HEK293 (cell line): ENCODE data around the gene ACHE.
"Not testable (repeated sequence)": the region's sequence is repeated elsewhere in the genome, so short reads cannot be mapped to it uniquely, and the experiment has no call there.

ENCODE experiments used
- CTCF ChIA-PET: fragments of 350-600 bp; formaldehyde crosslinking; extraction: SDS; loops from one replicate; lab custom pipeline; 2021; ENCODE audit warnings: antibody characterized with exemption; lab: Yijun Ruan, JAX
- POLR2A ChIA-PET: fragments of 300-600 bp; formaldehyde crosslinking; extraction: SDS; loops from one replicate; lab custom pipeline; 2020; ENCODE audit warnings: antibody characterized with exemption, inconsistent platforms; lab: Yijun Ruan, JAX
- H3K27ac ChIP-seq: fragments of 200-500 bp; sonication (Bioruptor generic); 2 replicates; pipeline ENCODE4 v1.5.1; 2014; ENCODE audit warnings: low read depth, low read length, control low read depth, inconsistent platforms; ENCODE audit errors: extremely low read depth
- H3K36me3 ChIP-seq, 2 experiments: fragments of 200-500 bp in 1 of 2; sonication (Bioruptor generic) in 1 of 2; 1 replicate in 1 of 2; 2 replicates in 1 of 2; pipeline ENCODE4 v1.5.1; 2014 to 2017; ENCODE audit warnings: inconsistent platforms in 2 of 2, low read length in 2 of 2; ENCODE audit not compliant: control insufficient read depth in 2 of 2, insufficient read depth in 1 of 2
- H3K4me1 ChIP-seq: fragments of 200-500 bp; sonication (Bioruptor generic); 2 replicates; pipeline ENCODE4 v1.5.1; 2014; ENCODE audit warnings: mild to moderate bottlenecking, low read length, inconsistent platforms; ENCODE audit not compliant: control insufficient read depth, insufficient read depth
- H3K4me3 ChIP-seq: 2 replicates; pipeline ENCODE4 v1.5.1; 2011; ENCODE audit warnings: low read depth, mild to moderate bottlenecking, control low read depth, low read length, moderate library complexity
- H3K9me3 ChIP-seq: fragments of 200-500 bp; sonication (Bioruptor generic); 2 replicates; pipeline ENCODE4 v1.5.1; 2014; ENCODE audit warnings: low read depth, low read length, inconsistent platforms; ENCODE audit not compliant: control insufficient read depth, insufficient read depth
- FEZF1 ChIP-seq: fragments of 450-650 bp; formaldehyde crosslinking; IDR thresholded peaks from 2 replicates; pipeline ENCODE4 v1.5.1; 2016; ENCODE audit warnings: missing biosample characterization, missing genetic modification characterization
- HOXA7 ChIP-seq: sonication (generic); formaldehyde crosslinking; IDR thresholded peaks from 2 replicates; pipeline ENCODE4 v1.8.1; 2022; ENCODE audit warnings: missing genetic modification reagents, borderline replicate concordance
- KLF1 ChIP-seq: fragments of 450-650 bp; formaldehyde crosslinking; IDR thresholded peaks from 2 replicates; pipeline ENCODE4 v1.5.1; 2016; ENCODE audit warnings: missing biosample characterization, missing genetic modification characterization
- MEIS1 ChIP-seq: sonication (generic); formaldehyde crosslinking; IDR thresholded peaks from 2 replicates; pipeline ENCODE4 v1.8.1; 2022; ENCODE audit warnings: missing genetic modification reagents, mild to moderate bottlenecking, borderline replicate concordance
- MZF1 ChIP-seq: fragments of 450-650 bp; formaldehyde crosslinking; IDR thresholded peaks from 2 replicates; pipeline ENCODE4 v1.5.1; 2017; ENCODE audit warnings: missing biosample characterization, missing genetic modification characterization, borderline replicate concordance
- ZBTB1 ChIP-seq: fragments of 450-650 bp; formaldehyde crosslinking; IDR thresholded peaks from 2 replicates; pipeline ENCODE4 v1.5.1; 2016; ENCODE audit warnings: missing biosample characterization, missing genetic modification characterization
- ZBTB17 ChIP-seq: fragments of 450-650 bp; formaldehyde crosslinking; IDR thresholded peaks from 2 replicates; pipeline ENCODE4 v1.5.1; 2016; ENCODE audit warnings: missing biosample characterization, missing genetic modification characterization
- ZNF23 ChIP-seq: fragments of 450-650 bp; formaldehyde crosslinking; IDR thresholded peaks from 2 replicates; pipeline ENCODE4 v1.5.1; 2016; ENCODE audit warnings: missing biosample characterization, missing genetic modification characterization, borderline replicate concordance
- ZNF366 ChIP-seq: fragments of 450-650 bp; formaldehyde crosslinking; conservative IDR thresholded peaks from 2 replicates; pipeline ENCODE4 v1.5.1; 2016; ENCODE audit warnings: missing biosample characterization, missing genetic modification characterization
- ZNF549 ChIP-seq: fragments of 450-650 bp; IDR thresholded peaks from 2 replicates; pipeline ENCODE4 v1.5.1; 2018; ENCODE audit warnings: missing biosample characterization, missing genetic modification characterization, mild to moderate bottlenecking, inconsistent platforms, moderate library complexity
- ZNF624 ChIP-seq: fragments of 450-650 bp; formaldehyde crosslinking; IDR thresholded peaks from 2 replicates; pipeline ENCODE4 v1.5.1; 2017; ENCODE audit warnings: missing biosample characterization, missing genetic modification characterization
- ZNF777 ChIP-seq: fragments of 450-650 bp; formaldehyde crosslinking; IDR thresholded peaks from 2 replicates; pipeline ENCODE4 v1.5.1; 2017; ENCODE audit warnings: missing biosample characterization, missing genetic modification characterization, borderline replicate concordance
- ZNF830 ChIP-seq: fragments of 450-650 bp; IDR thresholded peaks from 2 replicates; pipeline ENCODE4 v1.5.0; 2018; ENCODE audit warnings: missing biosample characterization, missing genetic modification characterization, low read depth, mild to moderate bottlenecking, moderate library complexity
- ZSCAN23 ChIP-seq: fragments of 450-650 bp; formaldehyde crosslinking; IDR thresholded peaks from 2 replicates; pipeline ENCODE4 v1.5.1; 2016; ENCODE audit warnings: missing biosample characterization, missing genetic modification characterization
- TF ChIP-seq, protein P1 (sequence below): fragments of 450-650 bp; formaldehyde crosslinking; IDR thresholded peaks from 2 replicates; pipeline ENCODE4 v1.5.1; 2017; ENCODE audit warnings: missing biosample characterization, mild to moderate bottlenecking, missing genetic modification characterization, moderate library complexity
- TF ChIP-seq, protein P2 (sequence below): fragments of 450-650 bp; formaldehyde crosslinking; conservative IDR thresholded peaks from 2 replicates; pipeline ENCODE4 v1.5.1; 2016; ENCODE audit warnings: low read depth, missing biosample characterization, missing genetic modification characterization

Gene ACHE

DNA sequence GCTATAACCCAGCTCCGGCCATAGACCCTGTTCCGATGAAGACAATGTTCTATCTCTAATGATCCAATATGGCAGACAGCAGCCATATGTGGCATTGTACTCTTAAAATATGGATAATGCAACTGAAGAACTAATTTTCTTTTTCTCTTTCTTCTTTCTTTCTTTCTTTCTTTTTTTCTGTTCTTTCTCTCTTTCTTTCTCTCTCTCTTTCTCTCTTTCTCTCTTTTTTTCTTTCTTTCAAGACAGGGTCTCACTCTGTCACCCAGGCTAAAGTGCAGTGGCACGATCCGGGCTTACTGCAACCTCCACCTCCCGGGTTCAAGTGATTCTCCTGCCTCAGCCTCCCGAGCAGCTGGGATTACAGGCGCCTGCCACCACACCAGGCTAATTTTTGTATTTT lies 40.5 kb upstream of the ACHE start:
- H3K4me3 ChIP-seq, H3K9me3 ChIP-seq, POLR2A ChIA-PET, CTCF ChIA-PET, H3K36me3 ChIP-seq, H3K27ac ChIP-seq, H3K4me1 ChIP-seq: not testable (repeated sequence)
- peak; percentile 54 for TF ChIP-seq ZNF366 (tag by site-specific recombination)

DNA sequence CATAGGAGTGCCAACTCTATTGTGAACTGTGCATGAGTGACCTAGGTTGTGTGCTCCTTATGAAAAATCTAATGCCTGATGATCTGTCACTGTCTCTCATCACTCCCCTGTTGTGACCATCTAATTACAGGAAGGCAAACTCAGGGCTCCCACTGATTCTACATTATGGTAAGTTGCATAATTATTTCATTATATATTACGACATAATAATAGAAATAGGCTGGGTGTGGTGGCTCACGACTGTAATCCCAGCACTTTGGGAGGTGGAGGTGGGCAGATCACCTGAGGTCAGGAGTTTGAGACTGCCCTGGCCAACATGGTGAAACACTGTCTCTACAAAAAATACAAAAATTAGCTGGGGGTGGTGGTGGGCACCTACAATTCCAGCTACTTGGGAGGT lies 39.7 kb upstream of the ACHE start:
- H3K36me3 ChIP-seq, H3K9me3 ChIP-seq, H3K27ac ChIP-seq, H3K4me3 ChIP-seq, H3K4me1 ChIP-seq, POLR2A ChIA-PET: not testable (repeated sequence)
- CTCF ChIA-PET, result interaction anchor here (0.7 kb wide), 1 partner anchor 142 kb away, joined by 3 read pairs; no protein-coding TSS in a partner anchor

DNA sequence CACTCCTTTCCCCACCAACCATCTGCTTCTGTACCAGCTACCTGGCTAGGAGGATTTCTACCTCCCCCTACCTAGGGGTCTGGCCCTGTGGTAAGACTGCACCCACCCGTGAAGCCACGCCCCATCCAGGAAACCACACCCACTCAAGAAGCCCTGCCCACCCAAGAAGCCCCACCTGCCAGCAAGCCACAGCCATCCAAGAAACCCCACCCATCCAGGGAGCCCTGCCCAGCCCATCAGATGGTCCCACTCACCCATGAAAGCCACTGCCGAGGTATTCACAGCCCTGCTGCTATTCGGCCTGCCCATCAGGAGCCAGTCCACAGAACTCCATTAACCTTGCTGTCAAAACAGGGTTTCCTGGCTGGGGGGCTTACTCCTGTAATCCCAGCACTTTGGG lies 38.0 kb upstream of the ACHE start:
- no peak overlapping the region for H3K27ac ChIP-seq
- H3K36me3 ChIP-seq, result no peaks in the 10 kb centered on the region
- CTCF ChIA-PET, result no interaction called here
- POLR2A ChIA-PET, result no interaction called here
- H3K4me3 ChIP-seq, result no peak overlapping the region
- TF ChIP-seq ZNF830 (tag by site-specific recombination), result no peak
- no peak for TF ChIP-seq ZNF549
- TF ChIP-seq, protein P1, sequence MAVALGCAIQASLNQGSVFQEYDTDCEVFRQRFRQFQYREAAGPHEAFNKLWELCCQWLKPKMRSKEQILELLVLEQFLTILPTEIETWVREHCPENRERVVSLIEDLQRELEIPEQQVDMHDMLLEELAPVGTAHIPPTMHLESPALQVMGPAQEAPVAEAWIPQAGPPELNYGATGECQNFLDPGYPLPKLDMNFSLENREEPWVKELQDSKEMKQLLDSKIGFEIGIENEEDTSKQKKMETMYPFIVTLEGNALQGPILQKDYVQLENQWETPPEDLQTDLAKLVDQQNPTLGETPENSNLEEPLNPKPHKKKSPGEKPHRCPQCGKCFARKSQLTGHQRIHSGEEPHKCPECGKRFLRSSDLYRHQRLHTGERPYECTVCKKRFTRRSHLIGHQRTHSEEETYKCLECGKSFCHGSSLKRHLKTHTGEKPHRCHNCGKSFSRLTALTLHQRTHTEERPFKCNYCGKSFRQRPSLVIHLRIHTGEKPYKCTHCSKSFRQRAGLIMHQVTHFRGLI (tag by site-specific recombination), result no peak
- TF ChIP-seq KLF1, result peak; percentile 97
- no peak for TF ChIP-seq MZF1
- no peak for TF ChIP-seq FEZF1 (tag by site-specific recombination)
- TF ChIP-seq, protein P2, sequence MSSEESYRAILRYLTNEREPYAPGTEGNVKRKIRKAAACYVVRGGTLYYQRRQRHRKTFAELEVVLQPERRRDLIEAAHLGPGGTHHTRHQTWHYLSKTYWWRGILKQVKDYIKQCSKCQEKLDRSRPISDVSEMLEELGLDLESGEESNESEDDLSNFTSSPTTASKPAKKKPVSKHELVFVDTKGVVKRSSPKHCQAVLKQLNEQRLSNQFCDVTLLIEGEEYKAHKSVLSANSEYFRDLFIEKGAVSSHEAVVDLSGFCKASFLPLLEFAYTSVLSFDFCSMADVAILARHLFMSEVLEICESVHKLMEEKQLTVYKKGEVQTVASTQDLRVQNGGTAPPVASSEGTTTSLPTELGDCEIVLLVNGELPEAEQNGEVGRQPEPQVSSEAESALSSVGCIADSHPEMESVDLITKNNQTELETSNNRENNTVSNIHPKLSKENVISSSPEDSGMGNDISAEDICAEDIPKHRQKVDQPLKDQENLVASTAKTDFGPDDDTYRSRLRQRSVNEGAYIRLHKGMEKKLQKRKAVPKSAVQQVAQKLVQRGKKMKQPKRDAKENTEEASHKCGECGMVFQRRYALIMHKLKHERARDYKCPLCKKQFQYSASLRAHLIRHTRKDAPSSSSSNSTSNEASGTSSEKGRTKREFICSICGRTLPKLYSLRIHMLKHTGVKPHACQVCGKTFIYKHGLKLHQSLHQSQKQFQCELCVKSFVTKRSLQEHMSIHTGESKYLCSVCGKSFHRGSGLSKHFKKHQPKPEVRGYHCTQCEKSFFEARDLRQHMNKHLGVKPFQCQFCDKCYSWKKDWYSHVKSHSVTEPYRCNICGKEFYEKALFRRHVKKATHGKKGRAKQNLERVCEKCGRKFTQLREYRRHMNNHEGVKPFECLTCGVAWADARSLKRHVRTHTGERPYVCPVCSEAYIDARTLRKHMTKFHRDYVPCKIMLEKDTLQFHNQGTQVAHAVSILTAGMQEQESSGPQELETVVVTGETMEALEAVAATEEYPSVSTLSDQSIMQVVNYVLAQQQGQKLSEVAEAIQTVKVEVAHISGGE, result no peak
- H3K9me3 ChIP-seq, result no peaks in the 10 kb centered on the region
- H3K4me1 ChIP-seq, result no peaks in the 10 kb centered on the region

DNA sequence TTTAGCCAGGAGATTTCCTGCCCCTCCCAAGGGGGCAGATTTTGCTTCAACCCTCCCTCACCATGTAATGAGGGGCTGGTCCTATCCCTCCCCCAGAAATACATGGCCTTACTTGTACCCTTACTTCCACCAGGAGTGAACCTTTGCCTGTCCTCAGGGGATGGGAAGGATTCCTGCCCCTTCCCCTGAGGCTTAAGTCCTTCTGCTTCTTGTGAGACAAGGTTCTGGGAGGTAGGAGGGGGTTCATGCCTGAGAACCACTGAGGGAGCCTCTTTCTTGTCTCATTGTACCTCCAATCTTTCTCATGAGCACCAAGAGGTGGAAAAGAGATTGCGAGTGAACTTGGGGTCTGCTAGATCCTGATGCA lies 34.1 kb upstream of the ACHE start:
- ChIA-PET CTCF (no interaction called here), POLR2A (no interaction called here)
- Histone ChIP-seq H3K4me1 (no peaks in the 10 kb centered on the region), H3K9me3 (no peaks in the 10 kb centered on the region), H3K4me3 (no peak overlapping the region), H3K36me3 (no peaks in the 10 kb centered on the region), H3K27ac (no peak overlapping the region)
- TF ChIP-seq ZBTB1 (tag by site-specific recombination) (no peak), HOXA7 (CRISPR knock-in tag) (no peak), ZNF23 (tag by site-specific recombination) (no peak), ZNF624 (tag by site-specific recombination) (no peak), ZBTB17 (tag by site-specific recombination) (no peak), MEIS1 (CRISPR knock-in tag) (no peak), ZSCAN23 (tag by site-specific recombination) (no peak), ZNF777 (no peak)

DNA sequence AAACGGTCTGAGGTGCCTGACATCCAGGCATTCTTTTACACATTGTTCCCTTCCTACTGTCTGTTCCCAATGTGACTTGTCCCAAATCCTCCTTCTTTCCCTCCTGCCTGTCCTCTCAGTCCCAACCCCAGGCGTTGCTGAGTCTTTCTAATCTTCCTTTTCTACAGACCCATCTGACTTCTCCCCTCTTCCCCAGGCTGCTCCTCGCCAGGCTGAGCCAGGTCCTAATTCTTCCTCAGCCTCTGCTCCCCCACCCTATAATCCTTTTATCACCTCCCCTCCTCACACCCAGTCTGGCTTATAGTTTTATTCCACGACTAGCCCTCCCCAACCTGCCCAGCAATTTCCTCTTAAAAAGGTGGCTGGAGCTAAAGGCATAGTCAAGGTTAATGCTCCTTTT lies 27.9 kb upstream of the ACHE start:
- H3K9me3 ChIP-seq, H3K27ac ChIP-seq, H3K4me3 ChIP-seq, H3K4me1 ChIP-seq, CTCF ChIA-PET, POLR2A ChIA-PET, H3K36me3 ChIP-seq: not testable (repeated sequence)
